Measurements from ENCODE around the gene RYR2. TPM values are rescaled to one million over a fixed set of nuclear protein-coding genes. Genes with fewer than 3 reads are reported as not detected.

RYR2 gene
- total RNA-seq, 3 donors from 2014 or later: 0.35 to 5.9 (median 0.94) TPM

- TF ChIP-seq CTCF (IDR thresholded peaks at IDR 0.05): no peak
- intact Hi-C loops (cut with DNase I, micrococcal nuclease): no loop called here
- no peak overlapping the region for H3K4me3 ChIP-seq
Observed at GRCh38 chr1:237050915-237051314, 8.9 kb downstream of the RYR2 start.

GRCh38 chr1:237054313-237054712, 12.3 kb downstream of the RYR2 start:
- no peak for DNase-seq
- Histone ChIP-seq H3K4me3 (no peak overlapping the region), H3K36me3 (ENCODE audit: low read depth) (no peaks in the 10 kb centered on the region), H3K4me1 (ENCODE audit: low read depth) (no peaks in the 10 kb centered on the region), H3K9me3 (no peaks in the 10 kb centered on the region)
- intact Hi-C loops (cut with DNase I, micrococcal nuclease): no loop called here
- no peak for ATAC-seq
- no peak for TF ChIP-seq CTCF (IDR thresholded peaks at IDR 0.05)

More at GRCh38 chr1:237050915-237051314, 8.9 kb downstream of the RYR2 start:
- no peak for ATAC-seq
- Histone ChIP-seq H3K36me3 (ENCODE audit: low read depth) (no peaks in the 10 kb centered on the region), H3K4me1 (ENCODE audit: low read depth) (no peaks in the 10 kb centered on the region), H3K9me3 (no peaks in the 10 kb centered on the region)
- DNase-seq: no peak

- intact Hi-C loops (cut with DNase I, micrococcal nuclease): no loop called here
- TF ChIP-seq CTCF (IDR thresholded peaks at IDR 0.05): no peak
- ATAC-seq: no peak
Observed at GRCh38 chr1:237058470-237058869, 16.5 kb downstream of the RYR2 start.

GRCh38 chr1:237059244-237059643, 17.3 kb downstream of the RYR2 start:
- ATAC-seq (no peak), DNase-seq (no peak)
- TF ChIP-seq CTCF (IDR thresholded peaks at IDR 0.05): no peak
- Histone ChIP-seq H3K36me3 (ENCODE audit: low read depth) (no peaks in the 10 kb centered on the region), H3K9me3 (no peaks in the 10 kb centered on the region), H3K4me3 (no peak overlapping the region), H3K4me1 (ENCODE audit: low read depth) (no peaks in the 10 kb centered on the region)
- intact Hi-C loops (cut with DNase I, micrococcal nuclease): no loop called here

More at GRCh38 chr1:237058470-237058869, 16.5 kb downstream of the RYR2 start:
- DNase-seq: no peak
- H3K4me3 ChIP-seq: no peak overlapping the region
- no peaks in the 10 kb centered on the region for H3K9me3 ChIP-seq
- H3K36me3 ChIP-seq (ENCODE audit: low read depth): no peaks in the 10 kb centered on the region
- no peaks in the 10 kb centered on the region for H3K4me1 ChIP-seq (ENCODE audit: low read depth)

- H3K4me1 ChIP-seq (ENCODE audit: low read depth): no peaks in the 10 kb centered on the region
- no peaks in the 10 kb centered on the region for H3K36me3 ChIP-seq (ENCODE audit: low read depth)
- no peak overlapping the region for H3K4me3 ChIP-seq
- ATAC-seq (no peak), DNase-seq (no peak)
- no peak for TF ChIP-seq CTCF (IDR thresholded peaks at IDR 0.05)
- intact Hi-C loops (cut with DNase I, micrococcal nuclease): no loop called here
- H3K9me3 ChIP-seq: no peaks in the 10 kb centered on the region
Observed at GRCh38 chr1:237062976-237063375, 21.0 kb downstream of the RYR2 start.

- ATAC-seq: no peak
Observed at GRCh38 chr1:237065903-237066302, 23.9 kb downstream of the RYR2 start.

More at GRCh38 chr1:237065903-237066302, 23.9 kb downstream of the RYR2 start:
- H3K4me3 ChIP-seq: no peak overlapping the region
- intact Hi-C loops (cut with DNase I, micrococcal nuclease): no loop called here
- no peaks in the 10 kb centered on the region for H3K9me3 ChIP-seq
- H3K4me1 ChIP-seq (ENCODE audit: low read depth): no peaks in the 10 kb centered on the region
- no peak for DNase-seq
- no peaks in the 10 kb centered on the region for H3K36me3 ChIP-seq (ENCODE audit: low read depth)
- TF ChIP-seq CTCF (IDR thresholded peaks at IDR 0.05): no peak
